Liver (tissue), 9 donors: ENCODE data around the gene ITPKC. TPM values are rescaled to one million over a fixed set of nuclear protein-coding genes. Genes with fewer than 3 reads are reported as not detected.

Source experiments
- DNase-seq: peaks from one replicate; pipeline ENCODE4 v3.0.0-alpha.2; 2017; ENCODE audit warnings: low spot score
- H3K27ac ChIP-seq, 2 donors: one replicate each; pipeline ENCODE4 v1.7.0; 2013; ENCODE audit warnings: inconsistent platforms in 2 of 2, low read length in 2 of 2, control low read depth in 1 of 2, low read depth in 1 of 2, mild to moderate bottlenecking in 1 of 2
- H3K27me3 ChIP-seq, 4 donors: one replicate each; pipeline versions ENCODE4 v1.6.1 to v1.7.0; 2013; ENCODE audit warnings: low read length in 3 of 4, inconsistent platforms in 1 of 4, mild to moderate bottlenecking in 1 of 4, moderate library complexity in 1 of 4; ENCODE audit not compliant: control insufficient read depth in 4 of 4, insufficient read depth in 4 of 4
- H3K36me3 ChIP-seq, 4 donors: one replicate each; pipeline versions ENCODE4 v1.6.1 to v1.7.0; 2013; ENCODE audit warnings: low read length in 3 of 4, mild to moderate bottlenecking in 3 of 4, low read depth in 1 of 4, moderate library complexity in 1 of 4; ENCODE audit not compliant: control insufficient read depth in 4 of 4, insufficient read depth in 3 of 4
- H3K4me1 ChIP-seq, 4 donors: one replicate each; pipeline versions ENCODE4 v1.6.1 to v1.7.0; 2013; ENCODE audit warnings: low read length in 3 of 4, mild to moderate bottlenecking in 3 of 4, moderate library complexity in 1 of 4; ENCODE audit not compliant: control insufficient read depth in 4 of 4, insufficient read depth in 4 of 4
- H3K4me3 ChIP-seq, 3 donors: one replicate each; pipeline versions ENCODE4 v1.6.1 to v1.7.0; 2013; ENCODE audit warnings: low read length in 3 of 3, control low read depth in 1 of 3, low read depth in 1 of 3, mild to moderate bottlenecking in 1 of 3
- H3K9ac ChIP-seq, 2 donors: one replicate each; pipeline ENCODE4 v1.7.0; 2013; ENCODE audit warnings: low read length in 2 of 2, mild to moderate bottlenecking in 2 of 2, moderate library complexity in 2 of 2, control low read depth in 1 of 2, low read depth in 1 of 2
- H3K9me3 ChIP-seq, 4 donors: one replicate each; pipeline versions ENCODE4 v1.6.1 to v1.7.0; 2013; ENCODE audit warnings: low read length in 3 of 4; ENCODE audit not compliant: control insufficient read depth in 4 of 4
- CTCF ChIP-seq: fragments of 150-350 bp; IDR thresholded peaks from 2 replicates; pipeline ENCODE4 v1.5.1; 2017; ENCODE audit warnings: improper control_type of control experiment, low read depth, low read length; ENCODE audit not compliant: missing input control
- EGR1 ChIP-seq, 2 donors: IDR thresholded peaks; 2 replicates each; pipeline ENCODE4 v1.6.1; 2016 to 2018; ENCODE audit warnings: antibody characterized with exemption in 2 of 2, low read depth in 2 of 2
- FOXA1 ChIP-seq: IDR thresholded peaks from 2 replicates; pipeline ENCODE4 v1.6.1; 2016; ENCODE audit warnings: antibody characterized with exemption
- FOXA2 ChIP-seq: IDR thresholded peaks from 2 replicates; pipeline ENCODE4 v1.6.1; 2016; ENCODE audit warnings: antibody characterized with exemption
- GABPA ChIP-seq, 2 donors: IDR thresholded peaks in 1 of 2; conservative IDR thresholded peaks in 1 of 2; 2 replicates each; pipeline ENCODE4 v1.6.1; 2016; ENCODE audit warnings: antibody characterized with exemption in 2 of 2, mild to moderate bottlenecking in 1 of 2, moderate library complexity in 1 of 2
- HNF4A ChIP-seq, 2 donors: conservative IDR thresholded peaks; 2 replicates each; pipeline ENCODE4 v1.6.1; 2016; ENCODE audit warnings: antibody characterized with exemption in 2 of 2, mild to moderate bottlenecking in 2 of 2
- JUND ChIP-seq, 2 donors: IDR thresholded peaks; 2 replicates each; pipeline ENCODE4 v1.6.1; 2016; ENCODE audit warnings: antibody characterized with exemption in 2 of 2
- MAX ChIP-seq: IDR thresholded peaks from 2 replicates; pipeline ENCODE4 v1.6.1; 2016; ENCODE audit warnings: antibody characterized with exemption
- NR2F2 ChIP-seq: IDR thresholded peaks from 2 replicates; pipeline ENCODE4 v1.6.1; 2016; ENCODE audit warnings: antibody characterized with exemption
- RXRA ChIP-seq, 2 donors: IDR thresholded peaks; 2 replicates each; pipeline ENCODE4 v1.6.1; 2017 to 2018; ENCODE audit warnings: antibody characterized with exemption in 2 of 2, mild to moderate bottlenecking in 1 of 2
- YY1 ChIP-seq: IDR thresholded peaks from 2 replicates; pipeline ENCODE4 v1.6.1; 2016; ENCODE audit warnings: antibody characterized with exemption, mild to moderate bottlenecking
- WGBS: extraction: QIAGEN DNeasy Blood & Tissue Kit; methylation state at CpG from one replicate; pipeline ENCODE4 v1.1.7; 2013; 5-methylcytosine and 5-hydroxymethylcytosine counted together
- polyA plus RNA-seq, 2 donors: library from polyadenylated mRNA; stranded (reverse) in 1 of 2; unstranded in 1 of 2; fragments of 200-250 nt in 1 of 2; fragments of >200 nt in 1 of 2; fragmentation: Nextera tagmentation in 1 of 2; extraction: Ambion mirVana in 1 of 2; gene quantifications; one replicate each; pipeline versions ENCODE4 v1.2.1 to v1.2.3, GENCODE V29; 2013 to 2015
- total RNA-seq, 2 donors: library from RNA; depleted of rRNA; stranded (reverse); fragments of >200 nt; gene quantifications; one replicate each; pipeline ENCODE4 v1.2.3, GENCODE V29; 2014
- TF ChIP-seq, protein P1 (sequence below): IDR thresholded peaks from 2 replicates; pipeline ENCODE4 v1.6.1; 2016; ENCODE audit warnings: antibody characterized with exemption
- TF ChIP-seq, protein P2 (sequence below): IDR thresholded peaks from 2 replicates; pipeline ENCODE4 v1.6.1; 2016; ENCODE audit warnings: antibody characterized with exemption, mild to moderate bottlenecking
- TF ChIP-seq, protein P3 (sequence below): IDR thresholded peaks from 2 replicates; pipeline ENCODE4 v1.6.1; 2016; ENCODE audit warnings: antibody characterized with exemption
- donor health status: healthy.
- donor health status: healthy.
- donor health status: healthy.
- donor health status: healthy.
- donor health status: healthy.

ITPKC gene
- total and polyA plus RNA-seq, 4 donors: 4.2 to 12.5 (median 7.7) TPM

GRCh38 chr19:40667602-40668001, 49.3 kb upstream of the ITPKC start (continued):
- TF ChIP-seq MAX (no peak), NR2F2 (no peak)

GRCh38 chr19:40668991-40669614, 47.8 kb upstream of the ITPKC start:
- Histone ChIP-seq H3K9ac (no peak overlapping the region), H3K27me3 (no peaks in the 10 kb centered on the region), H3K4me1 (no peaks in the 10 kb centered on the region), H3K9me3 (no peaks in the 10 kb centered on the region), H3K27ac (no peak overlapping the region), H3K4me3 (no peak overlapping the region), H3K36me3 (peaks cover 13 to 37% (median 24%) of the 10 kb centered on the region in 4 donors)
- no peak for TF ChIP-seq RXRA (IDR thresholded peaks at IDR 0.05)
- TF ChIP-seq, protein P1, sequence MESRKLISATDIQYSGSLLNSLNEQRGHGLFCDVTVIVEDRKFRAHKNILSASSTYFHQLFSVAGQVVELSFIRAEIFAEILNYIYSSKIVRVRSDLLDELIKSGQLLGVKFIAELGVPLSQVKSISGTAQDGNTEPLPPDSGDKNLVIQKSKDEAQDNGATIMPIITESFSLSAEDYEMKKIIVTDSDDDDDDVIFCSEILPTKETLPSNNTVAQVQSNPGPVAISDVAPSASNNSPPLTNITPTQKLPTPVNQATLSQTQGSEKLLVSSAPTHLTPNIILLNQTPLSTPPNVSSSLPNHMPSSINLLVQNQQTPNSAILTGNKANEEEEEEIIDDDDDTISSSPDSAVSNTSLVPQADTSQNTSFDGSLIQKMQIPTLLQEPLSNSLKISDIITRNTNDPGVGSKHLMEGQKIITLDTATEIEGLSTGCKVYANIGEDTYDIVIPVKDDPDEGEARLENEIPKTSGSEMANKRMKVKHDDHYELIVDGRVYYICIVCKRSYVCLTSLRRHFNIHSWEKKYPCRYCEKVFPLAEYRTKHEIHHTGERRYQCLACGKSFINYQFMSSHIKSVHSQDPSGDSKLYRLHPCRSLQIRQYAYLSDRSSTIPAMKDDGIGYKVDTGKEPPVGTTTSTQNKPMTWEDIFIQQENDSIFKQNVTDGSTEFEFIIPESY: no peak
- TF ChIP-seq NR2F2: no peak
- TF ChIP-seq EGR1 (IDR thresholded peaks at IDR 0.05; ENCODE audit: low read depth in 2 of 2): no peak
- no peak for TF ChIP-seq HNF4A (conservative IDR thresholded peaks at IDR 0.05)
- no peak for TF ChIP-seq FOXA1
- no peak for TF ChIP-seq FOXA2
- no peak for TF ChIP-seq YY1
- TF ChIP-seq, protein P2, sequence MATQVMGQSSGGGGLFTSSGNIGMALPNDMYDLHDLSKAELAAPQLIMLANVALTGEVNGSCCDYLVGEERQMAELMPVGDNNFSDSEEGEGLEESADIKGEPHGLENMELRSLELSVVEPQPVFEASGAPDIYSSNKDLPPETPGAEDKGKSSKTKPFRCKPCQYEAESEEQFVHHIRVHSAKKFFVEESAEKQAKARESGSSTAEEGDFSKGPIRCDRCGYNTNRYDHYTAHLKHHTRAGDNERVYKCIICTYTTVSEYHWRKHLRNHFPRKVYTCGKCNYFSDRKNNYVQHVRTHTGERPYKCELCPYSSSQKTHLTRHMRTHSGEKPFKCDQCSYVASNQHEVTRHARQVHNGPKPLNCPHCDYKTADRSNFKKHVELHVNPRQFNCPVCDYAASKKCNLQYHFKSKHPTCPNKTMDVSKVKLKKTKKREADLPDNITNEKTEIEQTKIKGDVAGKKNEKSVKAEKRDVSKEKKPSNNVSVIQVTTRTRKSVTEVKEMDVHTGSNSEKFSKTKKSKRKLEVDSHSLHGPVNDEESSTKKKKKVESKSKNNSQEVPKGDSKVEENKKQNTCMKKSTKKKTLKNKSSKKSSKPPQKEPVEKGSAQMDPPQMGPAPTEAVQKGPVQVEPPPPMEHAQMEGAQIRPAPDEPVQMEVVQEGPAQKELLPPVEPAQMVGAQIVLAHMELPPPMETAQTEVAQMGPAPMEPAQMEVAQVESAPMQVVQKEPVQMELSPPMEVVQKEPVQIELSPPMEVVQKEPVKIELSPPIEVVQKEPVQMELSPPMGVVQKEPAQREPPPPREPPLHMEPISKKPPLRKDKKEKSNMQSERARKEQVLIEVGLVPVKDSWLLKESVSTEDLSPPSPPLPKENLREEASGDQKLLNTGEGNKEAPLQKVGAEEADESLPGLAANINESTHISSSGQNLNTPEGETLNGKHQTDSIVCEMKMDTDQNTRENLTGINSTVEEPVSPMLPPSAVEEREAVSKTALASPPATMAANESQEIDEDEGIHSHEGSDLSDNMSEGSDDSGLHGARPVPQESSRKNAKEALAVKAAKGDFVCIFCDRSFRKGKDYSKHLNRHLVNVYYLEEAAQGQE: no peak
- TF ChIP-seq, protein P3, sequence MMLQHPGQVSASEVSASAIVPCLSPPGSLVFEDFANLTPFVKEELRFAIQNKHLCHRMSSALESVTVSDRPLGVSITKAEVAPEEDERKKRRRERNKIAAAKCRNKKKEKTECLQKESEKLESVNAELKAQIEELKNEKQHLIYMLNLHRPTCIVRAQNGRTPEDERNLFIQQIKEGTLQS: no peak
- TF ChIP-seq GABPA (IDR thresholded peaks at IDR 0.05 in 1 of 2, conservative IDR thresholded peaks at IDR 0.05 in 1 of 2): no peak
- no peak for TF ChIP-seq CTCF
- no peak for TF ChIP-seq JUND (IDR thresholded peaks at IDR 0.05)
- no peak for DNase-seq
- 96% methylated on average over 7 of the region's 7 CpGs for WGBS
